HAP-1 (cell line): ENCODE data around the gene VWA5B2.
A peak's percentile ranks its signal among the peaks of the same experiment; 100 is the strongest.

Source experiments
- DNase-seq, 2 experiments: peaks; one replicate each; pipeline ENCODE4 v3.0.0-alpha.2; 2016 to 2020; ENCODE audit warnings: low spot score in 2 of 2
- H3K27me3 ChIP-seq: fragments of 250-450 bp; sonication (Bioruptor Pico); 2 replicates; pipeline ENCODE4 v1.5.1; 2020; ENCODE audit warnings: low read depth, mild to moderate bottlenecking, moderate library complexity
- H3K36me3 ChIP-seq: fragments of 250-450 bp; sonication (Bioruptor Pico); replicated peaks from 2 replicates; pipeline ENCODE4 v1.5.1; 2020; ENCODE audit warnings: mild to moderate bottlenecking
- H3K4me1 ChIP-seq: fragments of 250-450 bp; sonication (Bioruptor Pico); 2 replicates; pipeline ENCODE4 v1.5.1; 2020; ENCODE audit warnings: mild to moderate bottlenecking
- H3K4me3 ChIP-seq: fragments of 250-450 bp; sonication (Bioruptor Pico); 2 replicates; pipeline ENCODE4 v1.5.1; 2020; ENCODE audit warnings: mild to moderate bottlenecking, moderate library complexity
- H3K9me3 ChIP-seq: fragments of 250-450 bp; sonication (Bioruptor Pico); 2 replicates; pipeline ENCODE4 v1.5.1; 2020; ENCODE audit warnings: mild to moderate bottlenecking, moderate library complexity
- in situ Hi-C: fragments of 300-500 bp; cut with MboI; formaldehyde crosslinking; loops from 3 replicates; pipeline ENCODE4 v1.14.3; 2020; ENCODE audit warnings: low sequenced_read_pairs, inconsistent platforms, mixed read lengths

VWA5B2 gene

DNA sequence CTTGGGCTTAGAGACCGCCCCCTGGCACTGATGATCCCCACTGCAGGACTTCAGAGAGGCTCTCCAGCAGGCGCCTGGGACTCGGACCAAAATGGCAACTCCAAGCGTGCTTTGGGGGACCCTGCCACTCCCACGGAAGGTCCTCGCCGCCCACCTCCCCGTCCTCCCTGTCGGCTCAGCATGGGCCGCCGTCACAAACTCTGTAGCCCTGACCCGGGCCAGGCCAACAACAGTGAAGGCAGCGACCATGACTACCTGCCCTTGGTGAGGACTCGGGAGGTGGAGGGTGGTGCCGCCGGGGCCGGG, 11.7 kb downstream of the VWA5B2 start:
- in situ Hi-C loops: no loop called here
- Histone ChIP-seq H3K4me3 (no peak overlapping the region), H3K27me3 (no peaks in the 10 kb centered on the region), H3K4me1 (no peaks in the 10 kb centered on the region), H3K9me3 (no peaks in the 10 kb centered on the region), H3K36me3 (peaks cover 35% of the 10 kb centered on the region)
- DNase-seq: no peak

DNA sequence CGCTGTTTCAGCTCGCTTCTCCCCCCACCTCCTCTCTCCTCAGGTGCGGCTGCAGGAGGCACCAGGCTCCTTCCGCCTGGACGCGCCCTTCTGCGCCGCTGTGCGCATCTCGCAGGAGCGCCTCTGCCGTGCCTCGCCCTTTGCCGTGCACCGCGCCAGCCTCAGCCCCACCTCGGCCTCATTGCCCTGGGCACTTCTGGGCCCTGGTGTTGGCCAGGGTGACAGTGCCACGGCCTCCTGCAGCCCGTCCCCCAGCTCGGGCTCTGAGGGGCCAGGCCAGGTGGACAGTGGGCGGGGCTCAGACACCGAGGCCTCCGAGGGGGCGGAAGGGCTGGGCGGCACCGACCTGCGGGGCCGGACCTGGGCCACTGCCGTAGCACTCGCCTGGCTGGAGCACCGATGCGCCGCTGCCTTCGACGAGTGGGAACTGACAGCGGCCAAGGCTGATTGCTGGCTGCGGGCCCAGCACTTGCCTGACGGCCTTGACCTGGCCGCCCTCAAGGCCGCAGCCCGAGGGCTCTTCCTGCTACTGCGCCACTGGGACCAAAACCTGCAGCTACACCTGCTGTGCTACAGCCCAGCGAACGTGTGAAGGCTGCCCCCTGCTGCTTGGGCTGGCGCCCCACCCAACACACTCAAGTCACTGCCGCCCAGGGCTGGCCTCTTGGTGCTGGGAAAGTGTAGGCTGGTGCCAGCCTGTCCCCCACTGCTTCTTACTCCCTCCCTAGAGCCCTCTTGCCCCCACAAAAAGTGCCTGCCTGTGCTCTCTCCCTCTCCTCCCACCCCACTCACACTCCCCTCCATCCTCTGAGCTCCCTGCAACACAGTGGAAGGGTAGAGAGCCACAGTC, 12.3 kb downstream of the VWA5B2 start:
- Histone ChIP-seq H3K36me3 (peaks cover 35% of the 10 kb centered on the region), H3K4me1 (no peaks in the 10 kb centered on the region), H3K9me3 (no peaks in the 10 kb centered on the region), H3K27me3 (no peaks in the 10 kb centered on the region), H3K4me3 (no peak overlapping the region)
- DNase-seq: no peak
- in situ Hi-C loops: no loop called here

DNA sequence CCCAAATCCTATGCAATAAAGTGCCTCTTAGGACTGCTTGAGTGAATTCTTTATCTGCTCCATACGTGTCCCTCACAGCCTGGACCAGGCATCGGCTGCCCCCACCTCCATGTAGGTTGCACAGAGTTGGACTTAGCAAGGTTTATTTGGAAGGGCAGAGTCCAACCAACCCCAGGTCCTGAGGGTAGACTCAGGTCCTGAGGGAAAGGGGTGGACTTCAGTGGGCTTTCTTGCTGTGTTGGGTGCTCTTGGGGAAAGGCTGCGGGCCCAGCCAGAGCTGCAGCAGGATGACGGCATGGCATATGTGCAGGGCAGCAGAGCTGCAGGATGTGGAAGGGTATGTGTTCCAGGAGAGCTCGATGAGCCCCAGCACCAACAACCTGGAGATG, 12.9 kb downstream of the VWA5B2 start:
- H3K4me3 ChIP-seq: no peak overlapping the region
- peaks cover 35% of the 10 kb centered on the region for H3K36me3 ChIP-seq
- no peaks in the 10 kb centered on the region for H3K27me3 ChIP-seq
- H3K4me1 ChIP-seq: no peaks in the 10 kb centered on the region; the same call in 1 of the 2 replicates
- H3K9me3 ChIP-seq: no peaks in the 10 kb centered on the region
- in situ Hi-C loops: no loop called here
- no peak for DNase-seq

DNA sequence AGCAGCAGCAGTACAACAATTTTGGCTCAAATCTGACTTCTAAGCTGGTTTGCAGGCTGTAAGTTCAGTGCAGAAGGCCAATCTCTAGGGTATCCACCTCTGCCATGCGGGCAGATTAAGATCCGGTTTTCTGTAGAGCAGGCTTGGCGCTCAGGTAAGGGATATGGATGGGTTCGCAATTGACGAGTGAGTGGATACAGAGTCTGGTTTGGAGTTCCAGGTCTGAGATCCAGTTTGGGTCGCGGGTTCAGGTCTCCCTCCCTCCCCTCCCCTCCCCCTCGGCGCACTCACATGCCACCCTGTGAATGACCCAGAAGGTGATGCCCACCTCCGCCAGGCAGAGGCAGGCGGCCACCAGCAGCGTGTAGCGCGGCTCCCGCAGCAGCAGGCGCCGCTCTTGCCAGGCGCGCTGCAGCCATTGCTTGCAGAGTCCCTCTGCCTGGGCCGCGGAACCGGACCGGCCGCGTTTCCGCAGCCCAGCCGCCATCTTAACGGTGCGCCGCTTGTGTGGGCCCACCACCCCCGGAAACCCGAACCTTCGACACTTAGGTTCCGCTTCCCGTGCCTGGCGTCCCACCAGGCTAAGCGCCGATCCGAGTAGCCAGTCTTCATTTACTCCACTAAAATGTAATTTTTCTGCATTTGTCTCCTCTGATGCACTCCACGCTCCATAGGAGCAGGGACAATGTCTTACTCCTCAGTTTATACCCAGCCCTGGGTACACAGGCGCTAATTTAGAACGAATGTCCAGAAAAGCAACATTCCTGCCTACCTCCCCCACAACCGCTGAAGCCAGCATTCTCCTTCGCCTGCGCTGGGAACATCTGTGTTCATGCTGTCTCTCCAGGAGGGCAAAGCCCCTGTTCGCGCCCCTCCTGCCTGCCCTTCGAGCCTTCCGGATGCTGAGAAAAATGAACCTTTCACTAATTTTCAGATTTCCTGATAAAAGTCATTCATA, 19.3 kb downstream of the VWA5B2 start, which contains the start of gene ALG3:
Gene ALG3 (minus strand): TSS at position 509 of the 958 bp plus-strand sequence. CDS start 22 bp downstream, at position 487.
- peak; percentile 72 to 92 for DNase-seq
- H3K27me3 ChIP-seq: no peaks in the 10 kb centered on the region
- H3K4me1 ChIP-seq: peaks cover 6% of the 10 kb centered on the region
- H3K9me3 ChIP-seq: no peaks in the 10 kb centered on the region
- H3K36me3 ChIP-seq: peaks cover 19% of the 10 kb centered on the region
- in situ Hi-C loops: no loop called here
- peak within 1 kb of the TSS; percentile 95 for H3K4me3 ChIP-seq

DNA sequence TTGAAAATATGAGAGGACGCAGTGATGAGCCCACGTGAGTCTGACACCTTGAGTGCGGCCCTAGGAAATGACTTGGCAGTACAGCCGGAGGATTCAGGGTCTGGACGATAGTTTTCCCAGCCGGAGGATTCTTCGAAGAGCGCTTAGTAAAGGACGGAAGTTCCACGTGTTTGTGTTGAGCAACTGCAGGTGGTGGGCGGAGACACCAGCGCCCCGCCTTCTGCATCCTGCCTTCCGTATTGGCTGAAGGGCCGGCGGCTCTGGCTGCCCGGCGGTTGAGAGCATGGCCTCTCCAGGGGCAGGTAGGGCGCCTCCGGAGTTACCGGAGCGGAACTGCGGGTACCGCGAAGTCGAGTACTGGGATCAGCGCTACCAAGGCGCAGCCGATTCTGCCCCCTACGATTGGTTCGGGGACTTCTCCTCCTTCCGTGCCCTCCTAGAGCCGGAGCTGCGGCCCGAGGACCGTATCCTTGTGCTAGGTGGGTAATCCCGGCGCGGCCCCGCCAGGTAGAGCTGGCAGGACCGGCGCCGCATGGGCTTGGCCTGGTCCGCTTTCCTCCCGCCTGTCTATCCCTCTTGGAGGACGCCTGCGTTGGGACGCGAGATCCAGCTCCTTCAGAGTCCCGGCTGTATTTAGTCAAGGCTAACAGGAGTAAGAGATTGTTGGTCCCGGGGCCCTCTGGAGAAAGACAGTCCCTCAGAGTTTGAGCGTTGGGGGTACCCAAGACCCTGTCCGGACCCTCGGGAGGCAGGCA, 20.2 kb downstream of the VWA5B2 start, which contains the start of gene EEF1AKMT4:
Gene EEF1AKMT4 (plus strand): TSS at position 261 of the 755 bp plus-strand sequence. CDS start 23 bp downstream, at position 284.
- in situ Hi-C loops: no loop called here
- peaks cover 6% of the 10 kb centered on the region for H3K4me1 ChIP-seq
- peaks cover 11% of the 10 kb centered on the region for H3K36me3 ChIP-seq
- H3K9me3 ChIP-seq: no peaks in the 10 kb centered on the region
- peak within 1 kb of the TSS; percentile 95 for H3K4me3 ChIP-seq
- no peaks in the 10 kb centered on the region for H3K27me3 ChIP-seq
- peak; percentile 96 to 98 for DNase-seq

DNA sequence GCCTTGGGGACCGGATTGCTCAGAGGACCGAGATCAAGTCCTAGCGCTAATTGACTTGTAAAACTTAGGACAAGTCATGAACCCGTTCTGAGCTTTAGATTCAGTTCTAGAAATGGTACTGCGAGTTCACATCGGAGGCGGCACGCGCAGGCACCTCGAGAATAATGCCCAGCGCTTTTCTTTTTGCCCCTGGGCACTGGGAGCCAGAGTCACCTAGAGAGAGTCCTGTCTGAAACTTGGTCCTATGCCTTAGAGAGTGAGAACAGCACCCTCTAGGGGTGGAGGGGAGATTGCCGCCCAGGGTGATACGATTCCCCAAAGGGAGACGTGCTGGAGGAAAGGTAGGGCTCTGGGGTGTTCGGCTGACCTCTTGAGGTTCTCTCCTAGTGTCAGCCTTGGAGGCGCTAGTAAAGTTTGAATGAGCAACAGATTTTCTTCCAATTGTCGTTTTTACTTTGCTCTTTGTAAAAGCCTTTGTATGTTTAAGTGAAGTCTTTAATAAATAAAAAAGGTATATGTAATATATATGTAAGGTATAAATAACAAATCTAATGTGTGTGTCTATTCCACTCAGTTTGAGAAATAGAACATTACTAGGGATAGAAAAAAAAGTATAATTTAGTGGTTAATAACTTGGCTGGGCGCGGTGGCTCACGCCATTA, 20.9 kb downstream of the VWA5B2 start:
- peak; percentile 89 to 95 for DNase-seq
- in situ Hi-C loops: no loop called here
- Histone ChIP-seq H3K27me3 (no peaks in the 10 kb centered on the region), H3K36me3 (peaks cover 4% of the 10 kb centered on the region), H3K4me3 (peak overlapping the region; percentile 95), H3K4me1 (peaks cover 6% of the 10 kb centered on the region), H3K9me3 (no peaks in the 10 kb centered on the region)

DNA sequence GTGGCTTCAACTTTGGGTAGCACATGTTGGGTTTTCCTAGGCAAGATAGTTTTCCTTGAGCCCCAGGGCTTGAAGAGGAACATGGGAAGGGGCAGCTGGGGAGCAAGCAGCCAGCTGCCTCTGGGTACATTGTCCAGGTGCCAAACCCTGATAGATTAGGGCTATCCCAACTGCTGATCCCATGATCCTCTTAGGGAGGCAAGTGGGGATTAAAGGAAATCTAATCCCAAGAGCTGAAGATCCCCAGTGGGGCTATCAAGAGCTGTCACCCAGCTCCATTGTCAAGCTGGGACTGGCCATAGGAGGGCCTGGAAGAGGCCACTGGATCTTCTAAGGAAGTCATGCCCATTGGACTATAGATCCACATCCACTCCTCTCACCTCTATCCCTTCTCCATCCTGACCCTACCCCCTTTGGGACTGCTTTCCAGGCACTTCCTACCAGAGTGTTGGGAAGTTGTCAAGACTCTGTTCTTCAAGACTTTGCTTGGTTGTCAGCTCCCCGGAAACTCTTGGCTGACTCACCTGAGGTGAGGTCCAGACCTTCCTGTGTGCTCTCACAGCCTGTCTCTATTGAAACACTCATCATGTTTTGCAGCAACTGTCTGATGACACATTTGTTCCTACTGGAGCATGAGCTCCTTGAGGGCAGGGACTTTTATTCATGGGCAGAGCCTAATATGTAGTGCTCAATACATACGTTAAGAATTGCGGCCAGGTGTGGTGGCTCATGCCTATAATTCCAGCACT, 26.1 kb downstream of the VWA5B2 start:
- H3K9me3 ChIP-seq: no peaks in the 10 kb centered on the region
- peaks cover 2% of the 10 kb centered on the region; the same call in 1 of the 2 replicates for H3K4me1 ChIP-seq
- DNase-seq: no peak
- in situ Hi-C loops: no loop called here
- no peak overlapping the region for H3K4me3 ChIP-seq
- peaks cover 4% of the 10 kb centered on the region for H3K27me3 ChIP-seq
- no peaks in the 10 kb centered on the region for H3K36me3 ChIP-seq

DNA sequence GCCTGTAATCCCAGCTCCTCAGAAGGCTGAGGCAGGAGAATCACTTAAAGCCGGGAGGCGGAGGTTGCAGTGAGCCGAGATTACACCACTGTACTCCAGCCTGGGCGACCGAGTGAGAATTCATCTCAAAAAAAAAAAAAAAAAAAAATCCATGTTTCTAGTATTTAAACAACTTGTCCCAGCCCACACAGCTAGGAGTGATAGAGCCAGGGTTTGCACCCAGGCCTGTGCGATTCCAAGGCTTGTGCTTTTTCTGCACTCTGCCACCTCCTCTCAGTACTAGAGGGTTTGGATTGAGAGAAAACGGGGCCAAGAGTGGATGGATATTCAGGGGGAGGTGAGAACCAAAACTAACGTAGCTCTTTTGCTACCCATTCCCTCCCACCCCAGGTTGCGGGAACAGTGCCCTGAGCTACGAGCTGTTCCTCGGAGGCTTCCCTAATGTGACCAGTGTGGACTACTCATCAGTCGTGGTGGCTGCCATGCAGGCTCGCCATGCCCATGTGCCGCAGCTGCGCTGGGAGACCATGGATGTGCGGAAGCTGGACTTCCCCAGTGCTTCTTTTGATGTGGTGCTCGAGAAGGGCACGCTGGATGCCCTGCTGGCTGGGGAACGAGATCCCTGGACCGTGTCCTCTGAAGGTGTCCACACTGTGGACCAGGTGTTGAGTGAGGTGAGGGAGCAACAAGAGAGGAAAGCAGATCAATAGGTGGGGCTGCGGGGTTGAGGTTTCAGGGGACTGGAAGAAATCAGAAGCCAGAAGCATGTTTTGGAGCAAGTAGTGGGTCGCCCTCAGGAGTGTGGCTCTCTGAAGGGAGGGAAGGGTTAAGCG, 27.9 kb downstream of the VWA5B2 start:
- H3K9me3 ChIP-seq: no peaks in the 10 kb centered on the region
- no peak overlapping the region for H3K4me3 ChIP-seq
- peaks cover 8% of the 10 kb centered on the region for H3K4me1 ChIP-seq
- H3K36me3 ChIP-seq: no peaks in the 10 kb centered on the region
- DNase-seq: no peak
- H3K27me3 ChIP-seq: peaks cover 13% of the 10 kb centered on the region
- in situ Hi-C loops: no loop called here

DNA sequence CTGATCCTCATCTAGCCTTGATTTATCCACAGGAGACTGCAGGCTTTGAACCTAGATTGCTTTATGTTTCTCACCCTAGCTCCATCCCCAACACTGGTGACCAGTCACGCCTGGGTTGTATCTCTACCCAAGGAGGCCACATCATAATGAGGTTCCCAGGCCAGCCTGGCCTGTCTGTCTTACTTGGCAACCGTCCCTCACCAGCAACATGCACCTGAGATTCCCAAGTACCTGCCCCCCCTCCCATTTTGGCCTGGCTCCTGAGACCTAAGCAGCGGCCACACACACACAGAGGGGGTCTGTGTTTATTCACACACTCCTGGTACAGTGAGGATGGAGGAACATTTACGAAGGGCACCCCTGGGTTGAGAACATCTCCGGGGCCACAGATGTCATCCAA, 29.5 kb downstream of the VWA5B2 start:
- no peaks in the 10 kb centered on the region for H3K9me3 ChIP-seq
- in situ Hi-C loops: no loop called here
- peaks cover 8% of the 10 kb centered on the region for H3K4me1 ChIP-seq
- H3K4me3 ChIP-seq: no peak overlapping the region
- H3K36me3 ChIP-seq: no peaks in the 10 kb centered on the region
- no peak for DNase-seq
- H3K27me3 ChIP-seq: peaks cover 13% of the 10 kb centered on the region

DNA sequence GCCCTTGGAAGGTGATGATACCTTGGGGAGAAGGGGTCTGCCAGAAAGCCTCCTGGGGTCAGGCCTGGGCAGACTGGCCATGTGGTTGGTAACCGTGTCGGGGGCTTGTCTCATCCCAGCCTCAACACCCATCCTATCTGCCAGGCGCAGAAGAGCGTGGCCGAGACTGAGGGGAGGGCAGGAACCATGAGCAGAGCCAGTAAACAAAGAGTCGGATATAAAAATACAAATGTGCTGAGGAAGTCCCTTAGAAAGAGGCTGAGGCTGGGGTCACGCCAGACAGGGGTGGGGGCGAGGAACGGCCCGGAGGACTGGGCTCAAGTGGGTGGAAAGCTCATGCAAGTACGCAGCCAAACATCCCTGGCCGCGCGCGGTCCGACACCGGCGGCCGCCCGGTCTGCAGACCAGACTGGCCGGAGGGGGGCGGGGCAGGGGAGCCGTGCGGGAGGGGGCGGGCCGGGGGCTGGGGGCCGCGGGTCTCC, 30.1 kb downstream of the VWA5B2 start:
- Histone ChIP-seq H3K4me1 (peaks cover 8% of the 10 kb centered on the region), H3K9me3 (no peaks in the 10 kb centered on the region), H3K27me3 (peaks cover 13% of the 10 kb centered on the region), H3K4me3 (no peak overlapping the region), H3K36me3 (no peaks in the 10 kb centered on the region)
- in situ Hi-C loops: no loop called here
- DNase-seq: no peak

DNA sequence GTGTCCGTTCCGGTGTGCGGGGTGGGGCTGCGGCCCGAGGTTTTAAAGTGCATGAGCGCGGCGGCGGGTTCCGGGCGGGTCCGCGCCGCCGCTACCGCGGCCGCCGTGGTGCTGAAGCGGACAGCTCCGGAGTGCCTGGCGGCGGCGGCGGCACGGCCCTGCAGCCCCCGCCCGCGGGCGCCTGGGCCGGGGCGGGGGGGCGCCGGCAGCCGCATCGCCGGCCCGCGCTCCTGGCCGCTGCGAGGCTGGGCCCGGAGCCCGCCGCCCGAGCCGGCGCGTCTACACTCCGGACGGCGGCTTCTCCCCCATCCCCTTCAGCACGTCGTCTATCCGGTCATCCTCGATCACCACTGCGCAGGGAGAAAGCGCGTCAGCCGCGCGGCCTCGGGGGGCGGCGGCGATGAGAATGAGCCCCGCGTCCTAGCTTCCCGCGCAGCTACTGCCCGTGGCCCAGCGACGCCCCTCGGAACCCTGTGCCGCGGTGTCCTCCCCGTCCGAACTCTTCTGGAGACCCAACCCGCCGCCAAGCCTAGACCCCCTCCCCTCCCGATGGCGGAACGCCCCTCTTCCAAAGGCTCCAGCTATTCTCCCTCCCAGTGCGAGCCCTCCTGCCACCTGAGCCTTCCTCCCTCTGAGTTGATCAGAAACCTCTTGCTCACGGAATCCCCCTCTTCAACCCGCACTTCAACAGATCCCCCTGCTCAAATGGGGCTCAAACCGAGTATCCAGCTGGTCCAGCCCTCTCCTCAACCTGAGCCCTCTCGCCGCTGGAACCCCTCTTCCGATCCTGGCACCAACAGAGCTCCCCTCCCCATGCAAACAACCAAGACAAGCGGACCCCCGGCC, 30.7 kb downstream of the VWA5B2 start:
- DNase-seq: peak in 1 of 2 experiments; percentile 62
- peaks cover 8% of the 10 kb centered on the region for H3K4me1 ChIP-seq
- peak overlapping the region; percentile 37 for H3K4me3 ChIP-seq
- H3K27me3 ChIP-seq: peaks cover 13% of the 10 kb centered on the region
- H3K36me3 ChIP-seq: no peaks in the 10 kb centered on the region
- no peaks in the 10 kb centered on the region for H3K9me3 ChIP-seq
- in situ Hi-C loops: no loop called here
